OCI-LY3 (cell line): ENCODE measurements around the gene CLIC5.

ENCODE experiments used
- CTCF ChIP-seq: fragments of 200-600, 300-600 bp; sonication (generic); IDR thresholded peaks from 2 replicates; pipeline ENCODE4 v1.5.1; 2014; ENCODE audit warnings: antibody characterized with exemption, low read length, low read depth
- EZH2phosphoT487 ChIP-seq: fragments of 200-600 bp; shearing (Covaris generic); IDR thresholded peaks from 2 replicates; pipeline ENCODE4 v1.6.1; 2018; ENCODE audit warnings: antibody characterized with exemption, mixed run types, low read depth

- TF ChIP-seq EZH2phosphoT487 (no peak), CTCF (no peak)
These were observed 131.3 kb downstream of the CLIC5 start for GRCh38 chr6:45884336-45884735.
